HEK293 (cell line): Measurements from ENCODE around the gene MDP1.

ENCODE experiments used
- CTCF ChIA-PET: fragments of 350-600 bp; formaldehyde crosslinking; extraction: SDS; loops from one replicate; lab custom pipeline; 2021; ENCODE audit warnings: antibody characterized with exemption; lab: Yijun Ruan, JAX
- POLR2A ChIA-PET: fragments of 300-600 bp; formaldehyde crosslinking; extraction: SDS; loops from one replicate; lab custom pipeline; 2020; ENCODE audit warnings: antibody characterized with exemption, inconsistent platforms; lab: Yijun Ruan, JAX
- H3K27ac ChIP-seq: fragments of 200-500 bp; sonication (Bioruptor generic); 2 replicates; pipeline ENCODE4 v1.5.1; 2014; ENCODE audit warnings: low read depth, low read length, control low read depth, inconsistent platforms; ENCODE audit errors: extremely low read depth
- H3K36me3 ChIP-seq, 2 experiments: fragments of 200-500 bp in 1 of 2; sonication (Bioruptor generic) in 1 of 2; 1 replicate in 1 of 2; 2 replicates in 1 of 2; pipeline ENCODE4 v1.5.1; 2014 to 2017; ENCODE audit warnings: inconsistent platforms in 2 of 2, low read length in 2 of 2; ENCODE audit not compliant: control insufficient read depth in 2 of 2, insufficient read depth in 1 of 2
- H3K4me1 ChIP-seq: fragments of 200-500 bp; sonication (Bioruptor generic); 2 replicates; pipeline ENCODE4 v1.5.1; 2014; ENCODE audit warnings: mild to moderate bottlenecking, low read length, inconsistent platforms; ENCODE audit not compliant: control insufficient read depth, insufficient read depth
- H3K4me3 ChIP-seq: 2 replicates; pipeline ENCODE4 v1.5.1; 2011; ENCODE audit warnings: low read depth, mild to moderate bottlenecking, control low read depth, low read length, moderate library complexity
- H3K9me3 ChIP-seq: fragments of 200-500 bp; sonication (Bioruptor generic); 2 replicates; pipeline ENCODE4 v1.5.1; 2014; ENCODE audit warnings: low read depth, low read length, inconsistent platforms; ENCODE audit not compliant: control insufficient read depth, insufficient read depth
- HOXD13 ChIP-seq: sonication (generic); formaldehyde crosslinking; IDR thresholded peaks from 2 replicates; pipeline ENCODE4 v1.8.0; 2022; ENCODE audit warnings: missing genetic modification reagents, borderline replicate concordance
- KLF17 ChIP-seq: fragments of 450-650 bp; formaldehyde crosslinking; IDR thresholded peaks from 2 replicates; pipeline ENCODE4 v1.5.1; 2016; ENCODE audit warnings: missing biosample characterization, missing genetic modification characterization
- MZF1 ChIP-seq: fragments of 450-650 bp; formaldehyde crosslinking; IDR thresholded peaks from 2 replicates; pipeline ENCODE4 v1.5.1; 2017; ENCODE audit warnings: missing biosample characterization, missing genetic modification characterization, borderline replicate concordance
- PRDM6 ChIP-seq: fragments of 450-650 bp; formaldehyde crosslinking; IDR thresholded peaks from 2 replicates; pipeline ENCODE4 v1.5.1; 2017; ENCODE audit warnings: missing biosample characterization, missing genetic modification characterization
- REST ChIP-seq: fragments of 450-650 bp; formaldehyde crosslinking; IDR thresholded peaks from 2 replicates; pipeline ENCODE4 v1.5.1; 2016; ENCODE audit warnings: missing biosample characterization, missing genetic modification characterization
- TCF7L2 ChIP-seq: IDR thresholded peaks from 2 replicates; pipeline ENCODE4 v1.6.1; 2011; ENCODE audit warnings: low read depth, mild to moderate bottlenecking, inconsistent platforms, low read length, moderate library complexity, borderline replicate concordance
- YY1 ChIP-seq: fragments of 450-650 bp; formaldehyde crosslinking; IDR thresholded peaks from 2 replicates; pipeline ENCODE4 v1.5.1; 2018; ENCODE audit warnings: missing biosample characterization, missing genetic modification characterization
- ZBTB48 ChIP-seq: fragments of 450-650 bp; formaldehyde crosslinking; IDR thresholded peaks from 2 replicates; pipeline ENCODE4 v1.5.1; 2016; ENCODE audit warnings: missing biosample characterization, missing genetic modification characterization
- ZBTB7A ChIP-seq: fragments of 450-650 bp; formaldehyde crosslinking; IDR thresholded peaks from 2 replicates; pipeline ENCODE4 v1.5.1; 2016; ENCODE audit warnings: low read depth, missing biosample characterization, missing genetic modification characterization
- ZNF133 ChIP-seq: fragments of 450-650 bp; formaldehyde crosslinking; IDR thresholded peaks from 2 replicates; pipeline ENCODE4 v1.5.1; 2016; ENCODE audit warnings: missing biosample characterization, missing genetic modification characterization
- ZNF2 ChIP-seq: fragments of 450-650 bp; formaldehyde crosslinking; IDR thresholded peaks from 2 replicates; pipeline ENCODE4 v1.5.1; 2016; ENCODE audit warnings: missing biosample characterization, missing genetic modification characterization
- ZNF266 ChIP-seq: fragments of 450-650 bp; formaldehyde crosslinking; IDR thresholded peaks from 2 replicates; pipeline ENCODE4 v1.5.1; 2016; ENCODE audit warnings: missing biosample characterization, missing genetic modification characterization, low read depth
- ZNF274 ChIP-seq, 2 experiments: fragments of 200-500 bp in 1 of 2; fragments of 450-650 bp in 1 of 2; sonication (Bioruptor generic) in 1 of 2; formaldehyde crosslinking in 1 of 2; IDR thresholded peaks; 2 replicates each; pipeline versions ENCODE4 v1.5.1 to v1.6.1; 2014 to 2016; ENCODE audit warnings: borderline replicate concordance in 1 of 2, inconsistent platforms in 1 of 2, low read length in 1 of 2, missing biosample characterization in 1 of 2, missing genetic modification characterization in 1 of 2
- ZNF341 ChIP-seq: fragments of 450-650 bp; formaldehyde crosslinking; IDR thresholded peaks from 2 replicates; pipeline ENCODE4; 2016; ENCODE audit warnings: low read depth, missing biosample characterization, missing genetic modification characterization
- ZNF426 ChIP-seq: fragments of 450-650 bp; formaldehyde crosslinking; IDR thresholded peaks from 2 replicates; pipeline ENCODE4 v1.5.1; 2017; ENCODE audit warnings: missing biosample characterization, missing genetic modification characterization, mild to moderate bottlenecking, inconsistent platforms, moderate library complexity
- ZNF521 ChIP-seq: fragments of 450-650 bp; formaldehyde crosslinking; IDR thresholded peaks from 2 replicates; pipeline ENCODE4 v1.5.1; 2017; ENCODE audit warnings: missing biosample characterization, mild to moderate bottlenecking, missing genetic modification characterization
- ZNF600 ChIP-seq: fragments of 450-650 bp; formaldehyde crosslinking; IDR thresholded peaks from 2 replicates; pipeline ENCODE4 v1.5.1; 2016; ENCODE audit warnings: missing biosample characterization, missing genetic modification characterization
- ZNF629 ChIP-seq: fragments of 450-650 bp; formaldehyde crosslinking; IDR thresholded peaks from 2 replicates; pipeline ENCODE4 v1.5.1; 2017; ENCODE audit warnings: missing biosample characterization, missing genetic modification characterization
- ZNF645 ChIP-seq: fragments of 450-650 bp; formaldehyde crosslinking; IDR thresholded peaks from 2 replicates; pipeline ENCODE4; 2016; ENCODE audit warnings: missing biosample characterization, missing genetic modification characterization
- ZNF658 ChIP-seq: fragments of 450-650 bp; formaldehyde crosslinking; IDR thresholded peaks from 2 replicates; pipeline ENCODE4; 2016; ENCODE audit warnings: missing biosample characterization, missing genetic modification characterization

The MDP1 gene

GRCh38 chr14:24196071-24197055 lies 19.5 kb downstream of the MDP1 start:
- Histone ChIP-seq H3K36me3 (peaks cover 10 to 43% of the 10 kb centered on the region in 2 experiments), H3K27ac (peak overlapping the region; percentile 97), H3K4me3 (peak overlapping the region; percentile 89), H3K4me1 (peaks cover 4% of the 10 kb centered on the region; the same call in 1 of the 2 replicates), H3K9me3 (no peaks in the 10 kb centered on the region)
- peak; percentile 78 for TF ChIP-seq ZNF341 (tag by site-specific recombination)
- no peak for TF ChIP-seq ZNF521
- no peak for TF ChIP-seq ZNF266
- TF ChIP-seq ZNF600 (tag by site-specific recombination) = 0 out of 2 replicates have a peak, but pooled peaks have one; percentile 35
- ChIA-PET POLR2A (interaction anchor here (0.6 to 4.1 kb wide), 18 partner anchors 8 to 111 kb away, joined by 3 to 43 read pairs (median 5); partner anchors contain the start of genes CHMP4A, CIDEB, DCAF11 and EMC9), CTCF (interaction anchor here (0.6 to 2.4 kb wide), 3 partner anchors 36 to 138 kb away, joined by 3 to 10 read pairs (median 5); partner anchors contain the start of gene IRF9)

GRCh38 chr14:24195186-24196070 lies 20.4 kb downstream of the MDP1 start, which contains the start of gene TM9SF1:
TM9SF1 (minus strand) TSS chr14:24195441; CDS start chr14:24195019, 422 bp downstream.
- ChIA-PET CTCF (interaction anchor here (0.6 to 2.4 kb wide), 3 partner anchors 35 to 235 kb away, joined by 3 to 10 read pairs (median 3); partner anchors contain the start of gene IRF9), POLR2A (interaction anchor here (0.6 to 4.1 kb wide), 21 partner anchors 8 to 159 kb away, joined by 3 to 43 read pairs (median 5); partner anchors contain the start of genes CHMP4A, CIDEB, DCAF11 and EMC9)
- Histone ChIP-seq H3K4me1 (peaks cover 4% of the 10 kb centered on the region; the same call in 1 of the 2 replicates), H3K36me3 (peaks cover 10 to 46% of the 10 kb centered on the region in 2 experiments), H3K27ac (peak within 1 kb of the TSS; percentile 97), H3K9me3 (no peaks in the 10 kb centered on the region), H3K4me3 (peak within 1 kb of the TSS; percentile 89)
- no peak for TF ChIP-seq ZNF274 (IDR thresholded peaks at IDR 0.05; ENCODE audit: low read length)
- no peak for TF ChIP-seq ZNF274 (tag by site-specific recombination; IDR thresholded peaks at IDR 0.05; ENCODE audit: borderline replicate concordance)
- peak; percentile 92 for TF ChIP-seq ZBTB48 (tag by site-specific recombination)
- TF ChIP-seq ZNF645 (tag by site-specific recombination) = no peak
- TF ChIP-seq HOXD13 = no peak
- TF ChIP-seq TCF7L2 = no peak
- peak; percentile 60 for TF ChIP-seq REST (tag by site-specific recombination)
- TF ChIP-seq ZNF2 (tag by site-specific recombination) = 0 out of 2 replicates have a peak, but pooled peaks have one; percentile 63
- TF ChIP-seq ZNF658 = no peak
- TF ChIP-seq YY1 (tag by site-specific recombination) = peak; percentile 49
- peak; percentile 95 for TF ChIP-seq ZBTB7A
- TF ChIP-seq ZNF133 (tag by site-specific recombination) = no peak
- 0 out of 2 replicates have a peak, but pooled peaks have one; percentile 77 for TF ChIP-seq KLF17 (tag by site-specific recombination)
- TF ChIP-seq ZNF629 (tag by site-specific recombination) = peak; percentile 85
- TF ChIP-seq MZF1 (tag by site-specific recombination) = no peak
- no peak for TF ChIP-seq ZNF341 (tag by site-specific recombination)
- TF ChIP-seq ZNF426 (tag by site-specific recombination) = no peak
- no peak for TF ChIP-seq PRDM6 (tag by site-specific recombination)
